NCI-H524 treated with DMSO at 0.1 percent for 48 hours (cell line): ENCODE measurements around the gene TPTE.
"Not testable (repeated sequence)": the region's sequence is repeated elsewhere in the genome, so short reads cannot be mapped to it uniquely, and the experiment has no call there.

Experiments used
- DNase-seq: peaks from one replicate; lab custom pipeline; 2025; lab: John Stamatoyannopoulos, UW

Gene TPTE

DNA sequence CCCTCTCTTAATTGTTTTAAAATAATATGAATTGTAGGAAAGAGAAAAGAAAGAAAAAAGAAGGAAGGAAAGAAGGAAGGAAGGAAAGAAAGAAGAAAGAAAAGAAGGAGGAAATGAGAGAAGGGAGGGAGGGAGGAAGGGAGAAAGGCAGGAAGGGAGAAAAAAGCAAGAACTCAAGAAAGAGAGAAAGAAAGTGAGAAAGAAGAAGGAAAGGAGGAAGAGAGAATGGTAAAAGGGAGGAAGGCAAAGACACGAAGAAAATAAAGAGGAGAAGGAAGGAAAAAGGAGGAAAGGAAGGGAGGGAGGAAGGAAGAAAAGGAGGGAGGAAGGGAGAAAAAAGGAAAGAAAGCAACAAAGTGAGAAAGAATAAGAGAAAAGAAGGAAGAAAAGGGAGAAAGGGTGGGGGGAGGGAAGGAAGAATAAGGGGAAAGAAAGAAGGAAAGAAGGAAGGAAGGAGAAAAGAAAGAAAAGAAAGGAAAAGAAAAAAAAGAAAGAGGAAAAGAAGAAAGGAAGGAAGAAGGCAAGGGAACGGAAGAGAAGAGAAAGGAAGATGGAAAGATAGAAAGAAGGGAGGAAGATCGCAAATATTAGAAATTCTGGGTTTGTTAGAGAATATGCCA is 95.9 kb downstream of the TPTE start:
- DNase-seq, result not testable (repeated sequence)

DNA sequence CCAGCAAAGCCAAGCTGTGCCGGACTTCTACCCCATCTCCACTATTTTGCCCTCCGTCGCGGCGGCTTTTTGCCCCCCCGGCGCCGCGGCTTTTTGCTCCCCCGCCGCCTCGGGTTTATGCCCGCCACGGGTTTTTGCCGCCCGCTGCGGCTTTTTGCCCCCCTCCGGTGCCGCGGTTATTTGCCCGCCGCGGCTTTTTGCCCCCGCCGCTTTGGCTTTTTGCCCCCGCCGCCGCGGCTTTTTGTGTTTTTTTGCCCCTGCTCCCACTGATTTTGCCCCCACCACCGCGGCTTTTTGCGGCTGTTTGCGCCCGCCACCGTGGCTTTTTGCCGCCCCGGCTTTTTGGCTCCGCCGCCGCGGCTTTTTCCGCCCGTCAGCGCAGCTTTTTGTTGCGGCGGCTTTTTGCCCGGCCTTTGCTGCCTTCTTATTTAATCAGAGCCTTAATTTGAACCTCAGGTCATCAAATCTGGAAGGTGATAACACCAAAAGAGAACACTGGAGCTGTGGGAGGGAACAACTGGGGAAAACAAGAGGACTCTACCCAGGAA is 106.0 kb downstream of the TPTE start:
- no peak for DNase-seq

DNA sequence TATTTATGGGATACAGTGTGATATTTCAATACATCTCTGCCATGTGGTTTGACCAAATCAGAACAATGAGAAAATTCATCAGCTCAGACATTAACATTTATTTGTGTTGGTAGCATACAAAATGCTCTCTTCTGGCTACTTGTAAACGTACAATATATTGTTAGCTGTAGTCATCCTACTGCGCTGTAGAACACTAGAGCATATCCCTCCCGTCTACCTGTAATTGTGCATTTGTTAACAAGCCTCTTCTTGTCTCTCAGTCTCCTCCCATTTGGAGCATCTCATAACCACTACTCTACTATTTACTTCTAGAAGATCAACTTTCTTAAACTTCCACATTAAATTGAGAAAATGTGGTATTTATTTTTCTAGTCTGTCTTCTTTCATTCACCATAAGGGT is 107.9 kb downstream of the TPTE start:
- DNase-seq, result not testable (repeated sequence)

DNA sequence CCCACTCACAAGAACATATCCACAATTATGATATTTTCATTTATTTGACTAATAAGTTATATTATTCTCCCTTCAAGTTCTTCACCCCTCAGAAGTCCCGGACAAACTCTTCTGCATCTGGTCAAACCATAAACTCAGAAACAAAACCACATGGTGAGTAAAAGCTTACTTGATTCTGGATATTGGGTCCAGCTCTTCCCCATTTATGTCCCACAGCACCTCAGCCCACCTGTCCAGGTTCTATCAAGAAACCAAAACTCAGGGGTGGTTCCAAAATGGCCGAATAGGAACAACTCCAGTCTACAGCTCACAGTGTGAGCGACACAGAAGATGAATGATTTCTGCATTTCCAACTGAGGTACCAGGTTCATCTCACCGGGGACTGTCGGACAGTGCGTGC is 109.4 kb downstream of the TPTE start:
- DNase-seq, result not testable (repeated sequence)

DNA sequence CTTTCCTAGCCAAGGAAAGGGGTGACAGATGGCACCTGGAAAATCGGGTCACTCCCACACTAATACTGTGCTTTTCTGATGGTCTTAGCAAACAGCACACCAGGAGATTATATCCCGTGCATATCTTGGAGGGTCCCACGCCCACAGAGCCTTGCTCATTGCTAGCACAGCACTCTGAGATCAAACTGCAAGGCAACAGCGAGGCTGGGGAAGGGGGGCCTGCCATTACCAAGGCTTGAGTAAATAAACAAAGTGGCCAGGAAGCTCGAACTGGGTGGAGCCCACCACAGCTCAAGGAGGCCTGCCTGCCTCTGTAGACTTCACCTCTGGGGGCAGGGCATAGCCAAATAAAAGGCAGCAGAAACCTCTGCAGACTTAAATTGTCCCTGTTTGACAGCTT is 109.9 kb downstream of the TPTE start:
- not testable (repeated sequence) for DNase-seq

DNA sequence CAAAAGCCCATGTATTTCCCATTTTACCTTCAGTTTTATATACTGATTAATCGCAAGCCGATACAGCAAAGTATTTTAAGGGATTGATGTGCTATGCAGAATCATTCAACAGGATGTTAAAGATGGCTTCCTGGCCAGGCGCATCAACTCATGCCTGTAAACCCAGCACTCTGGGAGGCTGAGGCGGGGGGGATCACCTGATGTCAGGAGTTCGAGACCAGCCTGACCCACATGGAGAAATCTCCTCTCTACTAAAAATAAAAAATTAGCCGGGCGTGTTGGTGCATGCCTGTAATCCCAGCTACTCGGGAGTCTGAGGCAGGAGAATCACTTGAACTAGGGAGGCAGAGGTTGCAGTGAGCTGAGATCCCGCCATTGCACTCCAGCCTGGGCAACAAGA is 116.8 kb downstream of the TPTE start:
- not testable (repeated sequence) for DNase-seq

DNA sequence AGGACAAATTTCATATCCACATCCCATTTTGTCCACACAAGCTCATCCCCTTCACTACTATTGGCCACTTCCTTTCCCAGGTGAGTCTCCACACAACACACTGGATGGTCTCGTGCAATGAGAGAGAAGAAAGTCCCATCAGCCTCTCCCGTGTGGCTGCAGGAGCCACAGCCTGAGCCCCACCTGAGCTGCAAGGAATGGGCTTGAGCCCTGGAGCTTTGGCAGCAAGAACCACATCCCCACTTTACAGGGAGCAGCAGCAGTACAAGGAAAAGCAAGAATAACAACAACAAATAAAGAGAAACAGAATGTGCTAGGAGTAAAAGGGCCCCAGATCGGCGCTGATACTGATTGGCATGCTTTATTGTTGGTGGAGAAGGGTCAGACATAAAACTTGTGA is 117.7 kb downstream of the TPTE start:
- DNase-seq, result no peak

DNA sequence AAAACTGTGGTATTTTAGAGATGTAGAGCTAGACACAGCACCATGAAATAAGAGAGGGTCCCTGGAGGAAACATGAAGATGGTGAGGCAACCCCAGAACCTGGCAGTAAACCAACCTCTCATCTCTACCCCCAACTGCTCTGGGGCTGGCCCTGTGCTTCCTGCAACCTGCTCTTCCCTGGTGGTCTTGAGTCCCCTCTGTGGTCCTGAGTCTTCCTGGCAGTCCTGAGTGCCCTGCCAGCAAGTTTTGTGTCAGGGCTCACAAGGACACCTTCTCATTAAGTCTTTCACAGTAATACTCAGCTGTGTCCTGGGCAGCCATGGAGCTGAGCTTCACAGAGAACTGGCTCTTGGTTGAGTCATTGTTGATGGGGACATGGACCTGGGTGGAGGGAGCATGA is 118.4 kb downstream of the TPTE start:
- DNase-seq, result not testable (repeated sequence)

DNA sequence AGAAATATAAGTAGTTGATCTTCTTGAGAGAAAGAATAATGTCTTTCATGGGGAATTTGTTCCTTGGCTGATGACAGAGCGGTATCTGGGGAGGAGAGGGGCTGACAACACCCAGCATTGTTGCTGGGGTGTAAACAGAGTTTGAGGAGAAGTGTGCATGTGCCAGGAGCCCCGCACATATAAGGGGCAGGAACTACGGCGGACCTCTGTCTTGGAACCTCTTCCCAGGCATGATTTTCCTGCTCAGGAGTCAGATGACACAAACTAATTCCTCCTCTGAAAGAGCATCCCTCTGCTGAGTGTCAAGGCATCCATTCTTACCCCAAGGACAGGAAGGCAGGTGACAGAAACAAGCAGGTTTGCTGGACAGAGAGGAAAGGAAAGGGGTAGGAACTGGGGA is 119.1 kb downstream of the TPTE start:
- no peak for DNase-seq

DNA sequence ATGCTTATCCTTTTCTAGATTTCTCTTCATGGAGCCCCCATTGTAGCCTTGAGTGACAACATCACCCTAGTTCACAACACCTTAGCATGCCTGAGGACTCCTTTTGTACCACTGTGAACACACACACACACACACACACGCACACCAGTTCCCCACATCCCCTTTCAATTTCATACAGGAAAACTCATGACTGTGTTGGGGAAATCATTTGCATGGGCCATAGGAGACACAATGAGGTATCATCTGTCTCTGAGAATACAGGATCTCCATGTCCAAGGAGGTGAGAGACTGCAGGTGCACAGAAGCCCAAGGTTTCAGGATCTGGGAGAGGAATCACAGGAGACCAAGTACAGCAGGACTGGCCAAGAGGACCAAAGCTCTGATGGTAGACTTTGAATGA is 119.7 kb downstream of the TPTE start:
- DNase-seq, result no peak

DNA sequence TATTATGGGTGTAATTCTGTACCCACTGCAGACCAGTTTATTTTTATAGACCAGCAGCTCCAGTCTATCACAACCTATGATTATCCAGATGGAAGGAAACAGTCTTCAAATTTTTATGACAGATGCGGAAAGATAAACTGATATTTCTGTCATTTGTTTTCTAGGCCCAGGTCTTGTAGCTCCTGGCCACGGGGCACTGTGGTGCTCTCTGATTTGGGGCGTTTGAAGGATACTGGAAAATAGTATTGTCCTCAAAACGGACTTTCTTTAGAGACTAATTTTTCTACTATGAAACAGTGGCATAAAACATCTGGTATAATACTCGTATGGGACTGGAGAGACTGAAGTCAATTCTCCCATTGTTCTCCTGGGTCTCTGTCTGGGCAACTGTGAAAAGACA is 124.3 kb downstream of the TPTE start:
- not testable (repeated sequence) for DNase-seq

DNA sequence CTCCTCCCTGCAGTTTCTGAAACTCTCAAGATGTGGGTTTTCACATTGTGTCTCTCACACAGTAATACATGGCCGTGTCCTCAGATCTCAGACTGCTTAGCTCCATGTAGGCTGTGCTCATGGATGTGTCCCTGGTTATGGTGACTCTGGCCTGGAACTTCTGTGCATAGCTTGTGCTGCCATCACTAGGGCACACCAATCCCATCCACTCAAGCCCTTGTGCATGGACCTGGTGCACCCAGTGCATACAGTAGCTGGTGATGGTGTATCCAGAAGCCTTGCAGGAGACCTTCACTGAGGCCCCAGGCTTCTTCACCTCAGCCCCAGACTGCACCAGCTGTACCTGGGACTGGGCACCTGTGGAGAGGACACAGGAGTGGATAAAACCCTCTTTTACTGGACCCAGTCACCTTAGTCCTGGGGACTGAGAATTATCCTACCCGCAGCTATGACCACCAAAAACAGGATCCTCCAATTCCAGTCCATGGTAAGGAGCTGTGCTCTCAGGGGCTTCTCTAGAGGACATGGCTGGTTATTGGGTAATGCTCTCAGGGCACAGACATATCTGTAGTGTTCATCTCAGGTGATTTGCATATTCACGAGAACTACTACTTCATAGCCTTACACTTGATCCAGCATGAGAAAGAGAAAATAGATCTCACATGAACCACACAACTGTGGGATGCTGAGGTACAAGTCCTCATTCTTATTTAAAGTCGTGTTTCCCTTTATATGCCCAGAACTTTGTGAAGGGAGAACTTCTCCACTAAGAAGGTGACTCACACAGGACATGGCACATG is 128.2 kb downstream of the TPTE start:
- not testable (repeated sequence) for DNase-seq

DNA sequence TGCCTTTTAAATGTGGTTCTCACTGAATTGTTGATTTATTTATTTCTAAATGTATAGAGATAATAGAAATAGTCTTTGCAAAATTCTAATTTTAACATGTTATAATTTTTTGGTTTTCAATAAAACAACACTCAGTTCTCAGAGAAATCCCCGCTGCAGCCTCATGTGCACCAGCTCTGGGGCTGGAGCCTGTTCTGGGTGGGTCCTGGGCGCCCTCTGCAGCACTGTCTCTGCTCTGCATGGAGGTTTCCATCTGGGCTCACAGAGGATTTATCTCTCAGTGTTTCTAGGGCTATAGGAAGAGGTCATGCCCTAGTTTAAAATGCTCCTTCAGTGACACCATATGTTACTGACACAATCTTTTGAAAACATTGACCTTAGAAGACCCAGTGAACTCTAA is 128.9 kb downstream of the TPTE start:
- not testable (repeated sequence) for DNase-seq
